Stimulated activated naive CD8-positive, alpha-beta T cell treated with anti-CD3 and anti-CD28 coated beads, Interleukin-15, amount 100 ng/mL, for 72 hours (primary cell): ENCODE results near the gene ERC2.
"Not testable (repeated sequence)": the region's sequence is repeated elsewhere in the genome, so short reads cannot be mapped to it uniquely, and the experiment has no call there.

ENCODE experiments used
- ATAC-seq: fragments of 150-1000 bp; cut with Tn5 transposase; 2 replicates; pipeline ENCODE4 v1.10.0; 2021; ENCODE audit warnings: mild to moderate bottlenecking, moderate library complexity
- DNase-seq, 2 donors: peaks; one replicate each; pipeline ENCODE4 v3.0.0; 2021 to 2022
- H3K27ac Mint-ChIP-seq, 2 donors: one replicate each; pipeline ENCODE4 v1.8.0; 2022; ENCODE audit warnings: mild to moderate bottlenecking in 2 of 2, mixed read lengths in 2 of 2, moderate library complexity in 2 of 2
- H3K27me3 Mint-ChIP-seq: one replicate; pipeline ENCODE4 v1.8.0; 2022; ENCODE audit warnings: mixed read lengths
- H3K4me1 Mint-ChIP-seq: one replicate; pipeline ENCODE4 v1.8.0; 2022; ENCODE audit warnings: mild to moderate bottlenecking, mixed read lengths
- H3K4me3 Mint-ChIP-seq, 2 donors: one replicate each; pipeline ENCODE4 v1.8.0; 2022; ENCODE audit warnings: mild to moderate bottlenecking in 2 of 2, mixed read lengths in 2 of 2, moderate library complexity in 1 of 2
- H3K9me3 Mint-ChIP-seq, 2 donors: one replicate each; pipeline ENCODE4 v1.8.0; 2022; ENCODE audit warnings: mixed read lengths in 2 of 2

The ERC2 gene

DNA sequence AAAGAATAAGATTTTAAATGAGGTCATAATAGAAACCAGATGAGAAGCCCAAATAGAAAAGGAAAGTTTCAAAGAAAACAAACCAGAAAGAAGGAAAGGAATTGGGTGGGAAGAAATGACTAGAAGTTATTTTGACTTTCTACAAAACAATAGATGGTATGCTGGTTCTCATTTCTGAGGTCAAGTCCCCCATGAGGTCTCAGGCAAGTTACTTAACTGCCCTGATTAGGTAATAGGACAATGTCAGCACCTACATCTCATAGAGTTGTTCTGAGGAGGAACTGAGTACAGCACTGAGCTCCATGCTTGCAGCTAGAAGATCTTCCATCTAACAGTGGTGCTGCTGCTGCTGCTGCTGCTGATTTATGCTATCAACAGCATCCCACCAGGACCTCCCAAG lies 185.9 kb downstream of the ERC2 start:
- H3K27me3 Mint-ChIP-seq, result peaks cover 33% of the 10 kb centered on the region
- no peaks in the 10 kb centered on the region for H3K9me3 Mint-ChIP-seq
- no peak for DNase-seq
- no peak for ATAC-seq
- H3K27ac Mint-ChIP-seq, result no peak overlapping the region
- no peaks in the 10 kb centered on the region for H3K4me1 Mint-ChIP-seq
- H3K4me3 Mint-ChIP-seq, result no peak overlapping the region

DNA sequence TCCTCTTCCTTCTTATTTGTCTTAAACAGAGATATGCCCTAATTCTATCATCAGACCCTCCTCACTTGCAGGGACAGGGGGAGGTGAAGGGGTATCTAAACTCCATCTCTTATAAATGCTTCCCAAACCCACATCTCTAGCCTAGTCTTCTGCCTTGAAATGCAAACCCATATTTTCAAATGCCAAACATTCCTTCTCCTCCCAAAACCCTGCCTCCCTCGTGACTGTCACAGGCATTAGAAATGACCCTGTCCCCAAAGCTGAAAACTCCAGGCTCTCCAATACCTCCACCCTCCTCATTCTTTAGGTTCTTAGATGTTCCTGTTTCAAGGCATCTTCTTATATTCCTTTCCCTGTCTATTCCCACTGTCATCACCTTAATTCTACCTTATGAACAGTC lies 191.0 kb downstream of the ERC2 start:
- Mint-ChIP-seq H3K4me3 (no peak overlapping the region), H3K27ac (no peak overlapping the region)

DNA sequence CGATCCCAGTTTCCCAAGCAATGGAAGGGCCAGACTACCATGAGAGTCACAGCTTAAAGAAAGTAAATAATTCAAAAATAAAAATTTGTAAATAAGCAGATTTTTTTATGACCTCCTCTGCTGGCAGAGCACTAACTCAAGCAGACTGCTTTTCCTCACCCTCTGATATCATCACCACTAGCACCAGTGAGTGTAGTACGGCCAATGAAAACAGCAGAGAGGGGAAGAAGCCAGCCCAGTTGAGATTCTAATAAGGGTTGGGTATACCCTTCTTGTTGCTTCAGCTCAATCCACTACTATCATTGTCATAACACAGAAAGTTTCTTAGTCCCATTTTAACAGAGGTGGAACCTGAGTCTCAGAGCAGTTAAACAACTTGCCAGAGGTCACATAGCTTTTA lies 193.1 kb downstream of the ERC2 start:
- Mint-ChIP-seq H3K4me1 (no peaks in the 10 kb centered on the region), H3K27ac (no peak overlapping the region), H3K9me3 (no peaks in the 10 kb centered on the region), H3K27me3 (peaks cover 29% of the 10 kb centered on the region), H3K4me3 (no peak overlapping the region)
- DNase-seq (no peak), ATAC-seq (no peak)

More for the DNA sequence above, 191.0 kb downstream of the ERC2 start:
- ATAC-seq (no peak), DNase-seq (no peak)
- Mint-ChIP-seq H3K4me1 (no peaks in the 10 kb centered on the region), H3K9me3 (no peaks in the 10 kb centered on the region), H3K27me3 (peaks cover 31% of the 10 kb centered on the region)

DNA sequence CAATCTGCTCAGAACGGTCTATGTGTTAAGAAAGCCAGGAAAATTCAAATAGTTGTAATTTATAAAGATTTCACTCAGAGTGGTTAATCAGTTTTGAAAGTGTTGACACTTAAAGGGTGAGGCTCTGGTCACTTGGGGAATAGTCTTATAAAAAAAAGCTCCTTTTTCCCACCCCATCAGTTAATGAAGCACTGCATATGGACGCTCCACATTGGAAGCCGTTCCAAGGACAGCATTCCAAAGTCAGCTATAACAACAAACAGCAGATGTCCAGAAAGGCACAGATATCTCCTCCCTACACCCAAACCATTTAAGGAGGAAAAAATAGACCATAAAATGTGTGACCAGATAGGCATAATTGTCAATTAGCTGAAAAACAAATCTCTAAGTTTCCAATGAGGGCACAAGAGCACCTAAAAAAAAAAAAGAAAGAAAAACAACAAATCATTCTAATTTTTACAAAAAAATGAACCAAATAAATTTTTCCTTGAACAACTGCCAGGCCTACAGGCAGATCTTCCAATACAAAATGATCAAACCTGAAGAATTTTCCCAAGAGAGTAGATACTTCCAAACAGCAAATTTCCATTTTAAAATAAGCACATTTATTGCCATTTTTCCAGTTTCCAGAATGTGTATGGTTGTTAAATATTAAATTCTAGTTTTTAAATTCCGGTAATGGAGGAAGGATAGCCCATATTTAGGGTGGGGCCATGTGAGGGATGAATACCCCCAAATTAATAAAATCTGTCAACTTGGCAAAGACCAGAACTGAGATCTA lies 198.3 kb downstream of the ERC2 start:
- Mint-ChIP-seq H3K27ac (no peak overlapping the region), H3K27me3 (no peaks in the 10 kb centered on the region), H3K4me1 (no peaks in the 10 kb centered on the region), H3K9me3 (no peaks in the 10 kb centered on the region), H3K4me3 (no peak overlapping the region)
- ATAC-seq (no peak), DNase-seq (no peak)

DNA sequence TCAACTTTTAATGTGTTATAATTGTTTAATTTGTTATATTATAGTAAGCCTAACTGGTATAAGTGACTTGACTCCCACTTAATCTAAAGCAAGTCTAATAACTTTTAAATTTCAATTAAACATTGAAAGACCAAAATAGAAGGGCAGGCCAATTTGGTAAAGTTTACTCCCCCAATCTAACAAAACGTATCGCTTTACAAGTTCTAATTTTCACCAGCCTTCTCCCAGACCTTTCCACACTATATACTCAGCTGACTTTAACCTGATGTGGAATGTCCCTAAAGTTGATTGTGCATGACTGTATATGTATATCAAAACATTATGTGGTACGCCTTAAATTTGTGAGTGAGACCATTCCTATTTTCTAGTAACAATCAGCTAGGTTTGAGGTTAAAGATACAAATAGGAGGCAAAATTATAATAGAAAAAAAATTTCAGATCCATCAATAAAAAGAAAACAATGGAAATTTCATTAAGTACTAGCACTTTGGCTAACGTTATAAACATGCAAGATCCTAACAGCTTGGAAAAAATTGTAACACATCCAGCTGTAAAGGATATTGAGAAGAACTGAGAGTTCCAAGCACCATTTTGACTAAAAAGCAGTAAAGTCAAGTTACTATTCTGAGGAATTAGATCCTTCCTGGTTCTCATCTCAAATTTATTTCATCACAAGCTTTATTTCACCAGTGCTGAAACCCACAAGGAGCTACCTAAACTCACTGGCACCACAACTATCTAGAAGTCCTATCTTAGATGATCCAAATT lies 199.5 kb downstream of the ERC2 start:
- H3K4me3 Mint-ChIP-seq, result no peak overlapping the region
- H3K27ac Mint-ChIP-seq, result no peak overlapping the region
- ATAC-seq, result no peak
- H3K27me3 Mint-ChIP-seq, result no peaks in the 10 kb centered on the region
- H3K4me1 Mint-ChIP-seq, result no peaks in the 10 kb centered on the region
- H3K9me3 Mint-ChIP-seq, result no peaks in the 10 kb centered on the region
- DNase-seq, result no peak

DNA sequence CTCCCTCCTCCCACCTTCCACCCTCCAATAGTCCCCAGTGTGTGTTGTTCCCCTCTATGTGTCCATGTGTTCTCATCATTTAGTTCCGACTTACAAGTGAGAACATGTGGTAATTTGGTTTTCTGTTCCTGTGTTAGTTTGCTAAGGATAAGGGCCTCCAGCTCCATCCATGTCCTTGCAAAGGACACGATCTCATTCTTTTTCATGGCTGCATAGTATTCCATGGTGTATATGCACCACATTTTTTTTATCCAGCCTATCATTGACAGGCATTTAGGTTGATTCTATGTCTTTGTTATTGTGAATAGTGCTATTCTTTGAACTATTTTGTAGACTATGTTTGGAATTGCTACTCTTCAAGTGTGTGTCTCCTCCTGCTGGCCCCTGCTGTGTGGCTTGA lies 206.4 kb downstream of the ERC2 start:
- H3K4me3 Mint-ChIP-seq, result not testable (repeated sequence)

DNA sequence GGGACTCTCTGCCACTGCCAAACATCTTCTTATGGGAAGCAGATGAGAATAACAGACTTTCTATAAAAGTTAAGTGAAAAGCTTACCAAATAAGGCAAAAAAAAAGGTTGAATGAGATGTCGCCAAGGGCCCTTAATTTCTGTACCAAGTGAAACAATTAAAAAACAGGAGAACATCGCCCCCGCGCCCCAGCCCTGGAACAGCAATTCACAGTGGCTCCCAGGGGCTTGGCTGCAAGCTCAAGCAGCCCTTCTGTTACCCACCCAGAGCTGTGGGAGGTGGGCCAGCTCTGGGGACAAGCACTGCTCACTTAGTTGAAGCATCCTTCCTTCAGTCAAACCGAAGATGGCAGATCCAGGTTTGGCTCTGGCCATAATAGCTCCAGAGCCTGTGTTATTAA lies 208.0 kb downstream of the ERC2 start:
- no peak overlapping the region for H3K4me3 Mint-ChIP-seq
- H3K27ac Mint-ChIP-seq, result no peak overlapping the region
- H3K27me3 Mint-ChIP-seq, result peaks cover 35% of the 10 kb centered on the region
- H3K9me3 Mint-ChIP-seq, result no peaks in the 10 kb centered on the region
- ATAC-seq (no peak), DNase-seq (no peak)
- no peaks in the 10 kb centered on the region for H3K4me1 Mint-ChIP-seq

More for the DNA sequence above, 206.4 kb downstream of the ERC2 start:
- H3K27me3 Mint-ChIP-seq, result peaks cover 29% of the 10 kb centered on the region
- H3K4me1 Mint-ChIP-seq, DNase-seq, H3K27ac Mint-ChIP-seq, ATAC-seq, H3K9me3 Mint-ChIP-seq: not testable (repeated sequence)

DNA sequence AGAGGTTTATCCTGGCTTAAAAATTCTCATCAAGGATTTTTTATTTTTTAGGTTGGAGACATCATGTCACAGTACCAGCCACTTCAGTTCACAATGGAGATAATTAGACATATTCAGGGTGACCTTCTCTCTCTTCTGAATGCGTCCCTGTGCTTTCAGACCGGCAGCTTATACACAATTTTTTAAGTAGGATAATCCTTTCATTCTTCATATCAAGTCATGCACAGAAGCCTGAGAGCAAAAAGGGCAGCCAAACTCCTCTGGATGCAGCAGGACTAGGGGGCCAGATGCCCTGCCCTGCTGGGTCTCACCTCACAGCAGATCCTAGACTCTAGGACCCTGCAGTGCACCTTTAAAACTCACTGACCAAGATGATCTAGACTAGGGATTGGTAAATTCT lies 210.4 kb downstream of the ERC2 start:
- Mint-ChIP-seq H3K4me1 (no peaks in the 10 kb centered on the region), H3K27ac (no peak overlapping the region), H3K4me3 (no peak overlapping the region), H3K27me3 (peaks cover 35% of the 10 kb centered on the region), H3K9me3 (no peaks in the 10 kb centered on the region)
- ATAC-seq, result no peak
- no peak for DNase-seq

DNA sequence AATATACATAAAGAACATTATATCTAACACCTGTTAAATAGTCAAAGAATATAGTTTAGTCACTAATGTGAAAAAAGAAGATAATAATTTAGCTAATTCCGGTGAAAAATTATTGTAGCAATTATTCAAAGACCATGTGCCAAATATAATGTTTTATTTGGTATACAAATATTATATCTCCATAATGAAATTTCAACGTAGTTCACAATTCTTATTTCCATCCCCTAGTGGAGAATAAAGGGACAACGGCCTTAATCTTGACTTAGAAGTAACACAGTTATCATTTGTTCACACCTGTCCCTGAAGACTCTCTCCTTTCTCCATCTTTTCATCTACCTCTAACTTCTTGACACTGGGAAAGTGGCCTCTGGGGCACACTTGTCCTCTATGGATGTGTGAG lies 213.4 kb downstream of the ERC2 start:
- H3K9me3 Mint-ChIP-seq, result no peaks in the 10 kb centered on the region
- DNase-seq (no peak), ATAC-seq (no peak)
- H3K27me3 Mint-ChIP-seq, result peaks cover 18% of the 10 kb centered on the region
- no peak overlapping the region for H3K4me3 Mint-ChIP-seq
- no peak overlapping the region for H3K27ac Mint-ChIP-seq
- no peaks in the 10 kb centered on the region for H3K4me1 Mint-ChIP-seq

DNA sequence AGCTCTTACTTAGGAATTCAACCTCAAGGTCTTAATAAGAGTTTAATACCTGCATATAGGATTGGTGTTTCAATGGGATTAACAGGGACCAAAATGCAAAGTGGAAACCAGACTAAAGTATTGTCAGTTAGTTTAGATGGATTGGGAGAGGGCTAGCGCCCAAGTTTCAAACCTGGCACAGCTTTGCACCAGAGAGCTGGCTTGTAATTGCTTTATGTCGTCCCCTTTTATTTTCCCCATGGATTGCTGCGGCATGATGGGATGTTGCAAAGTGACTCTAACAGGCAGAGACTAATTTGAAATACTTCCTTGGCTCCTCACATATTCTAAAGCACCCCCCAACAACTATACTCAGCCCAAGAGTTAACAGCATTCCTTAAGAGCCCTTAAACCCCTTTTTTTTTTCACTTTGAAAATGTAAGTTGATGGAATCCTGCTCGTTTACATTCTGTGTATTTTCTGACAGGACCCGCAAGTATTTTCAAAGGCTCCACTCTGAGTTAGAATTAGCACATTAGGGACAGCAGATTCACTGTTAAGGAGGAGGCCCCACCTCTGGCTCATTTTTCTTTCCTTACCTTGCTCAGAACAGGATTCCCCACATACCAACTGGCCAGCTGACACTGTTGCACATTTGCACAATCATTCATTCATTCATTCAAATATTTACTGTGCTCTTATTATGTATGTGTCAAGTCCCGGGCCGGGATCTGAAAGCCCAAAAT lies 214.2 kb downstream of the ERC2 start:
- H3K9me3 Mint-ChIP-seq, result no peaks in the 10 kb centered on the region
- ATAC-seq, result no peak

DNA sequence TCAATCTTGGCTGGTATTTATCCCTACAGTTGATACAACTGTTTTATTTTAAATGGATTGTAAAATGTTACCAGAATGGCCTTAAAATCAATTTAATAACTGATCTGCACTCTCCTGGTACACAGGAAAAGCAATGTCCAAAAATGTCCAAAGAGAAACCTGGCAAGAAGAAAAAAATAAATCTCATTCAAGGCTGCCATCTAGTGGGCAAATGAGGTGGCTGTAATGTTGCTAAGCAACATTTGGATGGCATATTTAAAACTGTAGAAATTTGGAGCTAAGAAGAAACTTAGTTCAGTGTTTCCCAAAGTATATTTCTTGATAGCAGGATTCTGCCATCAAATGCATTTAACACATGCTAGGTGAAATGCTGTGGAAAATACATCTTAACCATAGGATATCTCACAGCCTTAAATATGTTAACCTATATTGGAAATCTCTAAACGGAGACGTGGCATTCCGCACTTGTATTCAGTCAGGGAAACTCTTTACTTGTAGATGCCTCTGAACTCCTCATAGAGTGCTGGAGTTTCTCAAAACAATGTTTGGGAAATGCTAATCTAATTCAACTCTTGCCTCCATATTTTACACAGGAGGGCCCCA lies 216.8 kb downstream of the ERC2 start:
- Mint-ChIP-seq H3K9me3 (no peaks in the 10 kb centered on the region), H3K27ac (no peak overlapping the region), H3K27me3 (peaks cover 2% of the 10 kb centered on the region), H3K4me1 (no peaks in the 10 kb centered on the region), H3K4me3 (no peak overlapping the region)
- DNase-seq, result peak in 1 of 2 donors; percentile 10
- ATAC-seq, result no peak

More for the DNA sequence above, 214.2 kb downstream of the ERC2 start:
- Mint-ChIP-seq H3K27me3 (peaks cover 18% of the 10 kb centered on the region), H3K4me3 (no peak overlapping the region), H3K27ac (no peak overlapping the region), H3K4me1 (no peaks in the 10 kb centered on the region)
- no peak for DNase-seq

DNA sequence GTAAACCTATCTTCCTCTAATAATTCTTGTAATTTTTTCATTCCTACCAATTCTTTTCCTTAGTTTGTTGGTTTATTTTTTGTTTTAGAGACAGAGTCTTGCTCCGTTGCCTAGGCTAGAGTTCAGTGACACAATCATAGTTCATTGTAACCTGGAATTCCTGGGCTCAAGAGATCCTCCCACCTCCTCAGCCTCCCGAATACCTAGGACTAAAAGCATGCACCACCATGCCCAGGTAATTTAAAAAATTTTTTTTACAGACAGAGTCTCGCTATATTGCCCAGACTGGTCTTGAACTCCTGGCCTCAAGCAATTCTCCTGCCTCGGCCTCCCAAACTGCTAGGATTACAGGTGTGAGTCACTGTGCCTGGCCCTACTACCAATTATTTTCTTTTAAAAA lies 220.2 kb downstream of the ERC2 start:
- Mint-ChIP-seq H3K27ac (no peak overlapping the region), H3K4me3 (no peak overlapping the region), H3K27me3 (no peaks in the 10 kb centered on the region), H3K9me3 (no peaks in the 10 kb centered on the region), H3K4me1 (no peaks in the 10 kb centered on the region)
- DNase-seq (no peak), ATAC-seq (no peak)

DNA sequence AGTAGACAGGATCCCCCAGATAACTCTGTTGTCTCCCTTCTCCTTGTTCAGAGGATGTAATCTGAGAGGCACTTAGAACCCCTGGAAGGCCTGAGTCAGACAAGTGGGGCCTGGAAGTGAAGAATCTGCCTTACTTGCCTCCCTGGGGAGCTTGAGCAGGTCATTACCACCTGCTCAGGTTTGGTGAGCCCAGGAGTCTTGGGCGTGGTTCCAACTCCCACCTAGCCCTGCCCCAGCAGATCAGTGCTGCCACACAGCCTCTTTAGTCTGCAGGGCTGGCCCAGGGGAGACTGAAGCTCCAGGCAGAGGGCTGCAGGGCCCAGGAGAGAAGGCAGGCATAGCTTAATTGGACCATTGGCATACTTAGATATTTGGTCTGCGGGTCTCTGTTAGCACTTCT lies 230.0 kb downstream of the ERC2 start:
- no peaks in the 10 kb centered on the region for H3K4me1 Mint-ChIP-seq

DNA sequence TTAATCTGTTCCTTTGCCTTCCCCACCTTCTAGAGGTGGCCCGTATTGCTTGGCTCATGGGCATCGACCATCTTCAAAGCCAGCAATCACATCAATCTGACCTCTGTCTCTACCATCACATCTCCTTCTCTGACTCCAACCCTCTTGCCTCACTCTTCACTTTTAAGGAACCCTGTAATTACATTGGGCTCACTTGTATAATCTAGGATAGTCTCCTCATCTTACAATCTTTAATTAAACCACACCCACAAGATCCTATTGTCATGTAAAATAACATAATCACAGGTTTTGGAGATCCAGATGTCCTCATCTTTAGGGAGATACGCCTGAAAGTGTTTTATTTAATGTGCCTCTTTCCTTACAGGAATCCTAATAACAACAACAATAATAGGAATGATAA lies 234.5 kb downstream of the ERC2 start:
- ATAC-seq (no peak), DNase-seq (no peak)
- Mint-ChIP-seq H3K27ac (no peak overlapping the region), H3K4me3 (no peak overlapping the region), H3K4me1 (no peaks in the 10 kb centered on the region), H3K27me3 (peaks cover 15% of the 10 kb centered on the region), H3K9me3 (no peaks in the 10 kb centered on the region)

More for the DNA sequence above, 230.0 kb downstream of the ERC2 start:
- no peak overlapping the region for H3K27ac Mint-ChIP-seq
- ATAC-seq (no peak), DNase-seq (no peak)
- peaks cover 13% of the 10 kb centered on the region for H3K27me3 Mint-ChIP-seq
- H3K4me3 Mint-ChIP-seq, result no peak overlapping the region
- H3K9me3 Mint-ChIP-seq, result no peaks in the 10 kb centered on the region

DNA sequence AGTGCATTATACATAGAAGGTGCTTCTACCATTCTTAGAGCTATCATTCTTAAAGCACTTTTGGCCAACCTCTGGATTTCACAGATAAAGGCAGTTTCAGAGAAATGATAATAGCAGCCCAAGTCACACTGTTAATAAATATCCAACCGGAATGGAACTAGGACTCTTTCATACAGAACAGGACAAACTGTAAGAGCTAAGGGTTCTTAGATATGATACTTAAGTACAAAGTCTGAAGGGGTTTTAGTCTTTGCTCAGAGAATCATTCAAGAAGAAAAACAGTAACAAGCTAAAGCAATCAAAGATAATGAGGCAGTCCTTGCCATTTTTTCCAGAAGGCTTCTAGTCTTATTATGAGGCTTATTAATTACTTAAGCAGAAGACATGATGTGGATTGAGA lies 239.0 kb downstream of the ERC2 start:
- no peaks in the 10 kb centered on the region for H3K4me1 Mint-ChIP-seq
- no peak overlapping the region for H3K4me3 Mint-ChIP-seq
- DNase-seq (no peak), ATAC-seq (no peak)
- no peaks in the 10 kb centered on the region for H3K9me3 Mint-ChIP-seq
- peaks cover 8% of the 10 kb centered on the region for H3K27me3 Mint-ChIP-seq
- no peak overlapping the region for H3K27ac Mint-ChIP-seq

DNA sequence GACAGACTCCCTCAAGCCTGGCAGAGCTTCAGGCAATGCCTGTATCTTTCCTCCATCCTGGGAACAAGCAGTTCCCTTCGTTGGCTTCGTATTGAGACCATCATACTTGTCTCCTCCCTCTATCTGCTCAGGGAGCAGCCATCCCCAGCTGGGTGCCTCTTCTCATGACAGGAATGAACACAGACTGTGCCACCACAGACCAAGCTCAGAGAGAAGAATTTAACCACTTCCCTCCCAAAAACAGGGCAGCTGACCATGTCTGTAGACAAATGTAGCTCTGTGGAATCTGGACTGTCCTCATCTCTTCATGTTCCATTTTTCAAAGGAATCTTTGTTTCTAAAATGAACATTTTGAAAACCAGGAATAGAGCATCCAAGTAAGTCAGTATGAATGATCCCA lies 245.4 kb downstream of the ERC2 start:
- ATAC-seq, result no peak
- H3K9me3 Mint-ChIP-seq, result no peaks in the 10 kb centered on the region
- no peaks in the 10 kb centered on the region for H3K4me1 Mint-ChIP-seq
- H3K4me3 Mint-ChIP-seq, result no peak overlapping the region
- H3K27me3 Mint-ChIP-seq, result no peaks in the 10 kb centered on the region
- no peak for DNase-seq
- H3K27ac Mint-ChIP-seq, result no peak overlapping the region
